Sigmoid colon (tissue), 7 donors: ENCODE measurements around the gene EDRF1. TPM values are rescaled to one million over a fixed set of nuclear protein-coding genes. Genes with fewer than 3 reads are reported as not detected.

Source experiments
- DNase-seq: peaks from one replicate; pipeline ENCODE4 v3.0.0-alpha.2; 2019
- H3K27ac ChIP-seq, 4 donors: fragments of 200-600 bp; sonication (generic); one replicate each; pipeline ENCODE4 v1.5.1; 2016 to 2019; ENCODE audit warnings: mild to moderate bottlenecking in 1 of 4
- H3K27me3 ChIP-seq, 3 donors: fragments of 200-600 bp; sonication (generic); one replicate each; pipeline ENCODE4 v1.5.1; 2019; ENCODE audit warnings: mild to moderate bottlenecking in 1 of 3
- H3K36me3 ChIP-seq, 4 donors: fragments of 200-600 bp; sonication (generic); one replicate each; pipeline ENCODE4 v1.5.1; 2016 to 2019
- H3K4me1 ChIP-seq, 4 donors: fragments of 200-600 bp; sonication (generic); one replicate each; pipeline ENCODE4 v1.5.1; 2017 to 2019
- H3K4me3 ChIP-seq, 4 donors: fragments of 200-600 bp; sonication (generic); one replicate each; pipeline ENCODE4 v1.5.1; 2017 to 2019; ENCODE audit warnings: mild to moderate bottlenecking in 2 of 4, moderate library complexity in 1 of 4
- H3K9me3 ChIP-seq, 4 donors: fragments of 200-600 bp in 3 of 4; sonication (generic) in 3 of 4; one replicate each; pipeline versions ENCODE4 v1.5.1 to v1.6.1; 2013 to 2019
- EP300 ChIP-seq, 4 donors: sonication (generic); formaldehyde crosslinking; IDR thresholded peaks; one replicate each; pipeline ENCODE4 v1.6.1; 2017; ENCODE audit warnings: antibody characterized with exemption in 4 of 4
- POLR2A ChIP-seq, 2 donors: fragments of 450-650 bp; IDR thresholded peaks; one replicate each; pipeline ENCODE4 v1.6.1; 2016; ENCODE audit warnings: antibody characterized with exemption in 2 of 2, mild to moderate bottlenecking in 2 of 2, moderate library complexity in 2 of 2
- POLR2AphosphoS5 ChIP-seq, 4 donors: sonication (generic); formaldehyde crosslinking; IDR thresholded peaks; one replicate each; pipeline ENCODE4 v1.6.1; 2017; ENCODE audit warnings: antibody characterized with exemption in 4 of 4
- WGBS, 2 donors: extraction: QIAGEN DNeasy Blood & Tissue Kit; methylation state at CpG; one replicate each; pipeline ENCODE4 v1.1.7; 2013; 5-methylcytosine and 5-hydroxymethylcytosine counted together
- intact Hi-C: fragments of 100-400 bp; cut with DNase I; formaldehyde crosslinking; loops from one replicate; pipeline ENCODE4 v1.15.1; 2023
- polyA plus RNA-seq, 3 donors: library from polyadenylated mRNA; stranded (reverse); fragments of 200-250 nt; gene quantifications; one replicate each; pipeline ENCODE4 v1.2.3, GENCODE V29; 2013
- total RNA-seq, 4 donors: library from RNA; depleted of rRNA; stranded (reverse); fragments of >200 nt; gene quantifications; one replicate each; pipeline ENCODE4 v1.1.0, GENCODE V29; 2016
- TF ChIP-seq, protein P1 (sequence below), 4 experiments: fragments of 450-650 bp in 3 of 4; fragments of 200-600 bp in 1 of 4; IDR thresholded peaks; one replicate each; pipeline ENCODE4 v1.5.1; 2016 to 2019; ENCODE audit warnings: antibody characterized with exemption in 4 of 4, mild to moderate bottlenecking in 3 of 4, moderate library complexity in 2 of 4
- donor health status: healthy with polysubstance abuse.
- donor health status: Bipolar disorder and iron deficiency.
- donor health status: healthy.

EDRF1 gene
- total and polyA plus RNA-seq, 7 donors: 3.7 to 20.8 (median 16.1) TPM

GRCh38 chr10:125795128-125795527, 75.6 kb downstream of the EDRF1 start:
- Histone ChIP-seq H3K4me1 (no peaks in the 10 kb centered on the region), H3K9me3 (no peaks in the 10 kb centered on the region), H3K36me3 (peaks cover 15 to 88% (median 26%) of the 10 kb centered on the region in 4 donors), H3K27ac (no peak overlapping the region), H3K4me3 (no peak overlapping the region), H3K27me3 (no peaks in the 10 kb centered on the region)
- DNase-seq: no peak
- intact Hi-C loops: no loop called here
- 92 to 95% methylated on average over 2 of the region's 2 CpGs for WGBS, 2 donors
- TF ChIP-seq EP300 (IDR thresholded peaks at IDR 0.05) (no peak), POLR2A (IDR thresholded peaks at IDR 0.05) (no peak), POLR2AphosphoS5 (IDR thresholded peaks at IDR 0.05) (no peak)
- TF ChIP-seq, protein P1, sequence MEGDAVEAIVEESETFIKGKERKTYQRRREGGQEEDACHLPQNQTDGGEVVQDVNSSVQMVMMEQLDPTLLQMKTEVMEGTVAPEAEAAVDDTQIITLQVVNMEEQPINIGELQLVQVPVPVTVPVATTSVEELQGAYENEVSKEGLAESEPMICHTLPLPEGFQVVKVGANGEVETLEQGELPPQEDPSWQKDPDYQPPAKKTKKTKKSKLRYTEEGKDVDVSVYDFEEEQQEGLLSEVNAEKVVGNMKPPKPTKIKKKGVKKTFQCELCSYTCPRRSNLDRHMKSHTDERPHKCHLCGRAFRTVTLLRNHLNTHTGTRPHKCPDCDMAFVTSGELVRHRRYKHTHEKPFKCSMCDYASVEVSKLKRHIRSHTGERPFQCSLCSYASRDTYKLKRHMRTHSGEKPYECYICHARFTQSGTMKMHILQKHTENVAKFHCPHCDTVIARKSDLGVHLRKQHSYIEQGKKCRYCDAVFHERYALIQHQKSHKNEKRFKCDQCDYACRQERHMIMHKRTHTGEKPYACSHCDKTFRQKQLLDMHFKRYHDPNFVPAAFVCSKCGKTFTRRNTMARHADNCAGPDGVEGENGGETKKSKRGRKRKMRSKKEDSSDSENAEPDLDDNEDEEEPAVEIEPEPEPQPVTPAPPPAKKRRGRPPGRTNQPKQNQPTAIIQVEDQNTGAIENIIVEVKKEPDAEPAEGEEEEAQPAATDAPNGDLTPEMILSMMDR (IDR thresholded peaks at IDR 0.05): no peak

DNA sequence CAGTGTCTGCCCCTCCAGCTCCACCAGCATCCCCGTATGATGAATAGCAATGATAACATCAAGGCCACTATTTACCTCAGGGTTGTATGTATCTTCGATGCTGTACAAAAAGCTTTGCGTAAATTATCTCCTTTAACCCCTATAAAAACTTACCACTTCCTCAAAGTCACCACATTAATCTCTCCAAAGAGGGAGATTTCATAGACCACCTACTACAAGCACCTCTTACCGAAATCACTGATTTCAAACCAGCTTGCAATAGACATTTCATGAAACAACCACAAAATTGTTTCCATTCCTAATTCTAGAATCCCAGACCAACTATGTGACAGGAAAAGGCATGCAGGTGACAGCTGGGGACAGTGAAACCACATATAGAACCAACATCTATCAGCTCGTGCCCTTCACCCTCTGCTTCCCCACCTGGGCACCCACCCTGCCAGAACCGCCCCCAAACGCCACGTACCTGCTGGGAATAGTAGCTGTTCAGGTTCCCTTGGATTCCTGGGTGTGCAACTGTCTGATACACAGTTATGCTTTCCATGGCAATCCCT, 76.2 kb downstream of the EDRF1 start:
- Histone ChIP-seq H3K4me1 (no peaks in the 10 kb centered on the region), H3K27me3 (no peaks in the 10 kb centered on the region), H3K4me3 (no peak overlapping the region), H3K27ac (no peak overlapping the region), H3K9me3 (no peaks in the 10 kb centered on the region), H3K36me3 (peaks cover 15 to 88% (median 27%) of the 10 kb centered on the region in 4 donors)
- intact Hi-C loops: no loop called here
- 77 to 79% methylated on average over 8 of the region's 8 CpGs for WGBS, 2 donors
- TF ChIP-seq, protein P1 (IDR thresholded peaks at IDR 0.05): no peak
- no peak for TF ChIP-seq POLR2A (IDR thresholded peaks at IDR 0.05)
- TF ChIP-seq EP300 (IDR thresholded peaks at IDR 0.05): no peak
- TF ChIP-seq POLR2AphosphoS5 (IDR thresholded peaks at IDR 0.05): no peak
- no peak for DNase-seq

DNA sequence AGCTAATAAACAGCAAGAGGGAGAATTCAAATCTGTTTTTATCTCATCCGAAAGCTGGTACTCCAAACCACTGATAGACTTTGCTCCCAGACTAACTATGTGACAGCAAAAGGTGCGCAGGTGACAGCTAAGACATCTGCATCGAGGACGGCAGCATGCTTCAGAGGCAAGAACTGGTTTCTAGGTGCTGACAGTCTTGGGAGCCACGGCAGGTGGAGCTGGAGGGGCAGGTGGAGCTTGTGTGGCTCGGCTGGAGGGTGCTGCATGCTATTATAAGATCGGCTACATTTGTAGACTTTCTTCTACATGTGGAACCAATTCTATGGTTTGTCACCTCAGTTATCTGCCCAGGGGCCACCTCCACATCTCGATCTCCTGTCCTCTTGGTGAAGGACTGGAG, 77.9 kb downstream of the EDRF1 start:
- intact Hi-C loops: no loop called here
- H3K27me3 ChIP-seq: no peaks in the 10 kb centered on the region
- no peak overlapping the region for H3K27ac ChIP-seq
- H3K36me3 ChIP-seq: peaks cover 8 to 80% (median 26%) of the 10 kb centered on the region in 4 donors
- no peaks in the 10 kb centered on the region for H3K9me3 ChIP-seq
- DNase-seq: no peak
- H3K4me3 ChIP-seq: no peak overlapping the region
- 91 to 92% methylated on average over 8 of the region's 8 CpGs for WGBS, 2 donors
- H3K4me1 ChIP-seq: no peaks in the 10 kb centered on the region
- TF ChIP-seq POLR2A (IDR thresholded peaks at IDR 0.05) (no peak), EP300 (IDR thresholded peaks at IDR 0.05) (no peak), POLR2AphosphoS5 (IDR thresholded peaks at IDR 0.05) (no peak)
- TF ChIP-seq, protein P1 (IDR thresholded peaks at IDR 0.05): no peak

DNA sequence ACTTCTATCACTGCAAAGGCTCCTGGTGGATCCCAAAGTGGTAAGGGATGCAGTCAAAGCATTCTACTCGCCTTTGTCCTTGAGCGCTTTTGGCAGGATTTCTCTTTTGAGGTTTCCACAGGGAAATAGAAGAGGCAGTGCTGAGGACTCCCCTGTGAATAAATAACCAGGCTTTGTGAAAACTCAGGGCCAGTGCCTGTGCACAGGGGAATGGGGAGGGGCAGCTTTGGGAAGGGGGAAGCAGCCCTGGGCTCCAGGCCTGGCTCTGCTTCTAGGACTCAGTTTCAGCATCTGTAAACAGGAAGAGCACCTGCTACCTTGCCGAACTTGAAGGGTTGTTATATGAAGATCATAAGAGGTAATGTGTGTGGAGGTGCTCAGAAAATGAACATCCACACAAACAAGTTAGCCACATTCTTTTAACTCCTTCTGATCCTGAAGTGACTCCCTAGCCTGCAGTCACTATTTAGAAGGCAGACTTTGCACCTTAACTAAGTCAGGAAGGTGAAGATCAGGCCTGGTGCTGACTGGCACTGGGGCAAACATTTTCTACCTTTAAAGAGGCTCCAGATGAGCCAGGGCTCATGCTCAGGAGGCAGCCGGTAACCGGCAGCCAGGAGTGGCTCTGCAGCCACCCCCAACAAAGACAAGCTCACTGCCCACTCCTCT, 78.6 kb downstream of the EDRF1 start:
- WGBS, 2 donors: 47 to 54% methylated on average over 5 of the region's 5 CpGs
- Histone ChIP-seq H3K4me1 (no peaks in the 10 kb centered on the region), H3K27me3 (no peaks in the 10 kb centered on the region), H3K4me3 (no peak overlapping the region), H3K9me3 (no peaks in the 10 kb centered on the region), H3K36me3 (peaks cover 11 to 80% (median 20%) of the 10 kb centered on the region in 4 donors), H3K27ac (no peak overlapping the region)
- TF ChIP-seq, protein P1 (IDR thresholded peaks at IDR 0.05): no peak
- TF ChIP-seq POLR2A (IDR thresholded peaks at IDR 0.05): no peak
- no peak for TF ChIP-seq POLR2AphosphoS5 (IDR thresholded peaks at IDR 0.05)
- TF ChIP-seq EP300 (IDR thresholded peaks at IDR 0.05): no peak
- intact Hi-C loops: no loop called here
- no peak for DNase-seq
